Activated CD4-positive, CD25-positive, alpha-beta regulatory T cell treated with anti-CD3 and anti-CD28 coated beads, Interleukin-2, amount 50 U/mL, for 24 hours (primary cell): Measurements from ENCODE around the gene EEPD1.

Source experiments
- ATAC-seq, 2 donors: fragments of 150-1000 bp; cut with Tn5 transposase; one replicate each; pipeline ENCODE4 v1.10.0; 2021; ENCODE audit warnings: mild to moderate bottlenecking in 1 of 2, moderate library complexity in 1 of 2

Gene EEPD1

GRCh38 chr7:36157527-36158320 is 4.7 kb downstream of the EEPD1 start:
- ATAC-seq = no peak

DNA sequence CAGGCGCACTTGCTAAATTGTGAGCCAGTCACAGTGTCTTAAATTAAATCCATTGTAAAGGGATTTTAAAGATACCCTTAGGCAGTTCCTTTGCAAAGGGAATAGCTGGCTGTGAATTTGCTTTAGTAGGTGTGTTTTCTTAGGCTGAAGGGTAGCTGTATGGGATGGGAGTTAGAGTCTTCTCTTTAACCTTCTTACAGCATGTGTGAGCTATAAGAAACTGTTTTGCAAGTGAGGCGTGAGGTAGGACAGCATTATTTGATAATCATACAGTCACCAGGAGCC is 5.2 kb downstream of the EEPD1 start:
- ATAC-seq = no peak

DNA sequence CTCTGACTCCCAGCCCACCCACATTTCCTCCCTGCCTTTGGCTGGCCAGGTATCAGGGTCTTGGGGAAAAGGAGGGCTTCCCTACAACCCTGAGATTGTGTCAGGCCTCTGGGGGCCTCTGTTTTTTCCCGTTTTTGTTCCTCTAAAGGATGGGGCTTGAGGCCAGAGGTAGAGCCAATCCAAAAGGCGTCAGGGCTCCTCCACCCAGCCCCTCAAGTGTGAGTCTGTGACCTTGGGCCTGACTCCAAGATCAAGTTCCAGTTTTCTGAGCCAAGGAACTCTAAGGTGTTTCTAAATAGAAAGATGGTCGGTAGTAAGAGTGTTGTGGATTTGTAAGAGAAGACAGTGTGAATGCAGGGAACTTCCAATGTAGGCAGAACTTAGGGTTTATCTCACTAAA is 6.6 kb downstream of the EEPD1 start:
- no peak for ATAC-seq

DNA sequence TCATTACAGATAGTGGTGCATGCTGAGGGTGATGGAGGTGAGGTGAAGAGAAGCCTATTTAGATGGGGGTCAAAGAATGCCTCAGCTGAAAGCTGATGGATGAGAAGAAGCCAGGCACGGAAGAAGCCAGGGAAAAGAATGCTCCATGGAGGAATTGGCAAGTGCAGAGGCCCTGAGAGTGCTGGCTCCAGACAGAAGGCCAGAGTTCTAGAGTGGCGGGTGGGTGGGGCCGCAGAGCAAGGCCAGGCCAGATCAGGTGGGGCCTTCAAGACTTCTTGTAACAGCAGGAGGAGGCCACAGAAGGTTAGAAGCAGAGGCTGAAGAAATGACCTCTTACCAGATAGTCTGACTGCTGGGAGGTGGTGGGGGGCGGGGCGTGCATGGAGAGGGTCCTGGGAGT is 7.3 kb downstream of the EEPD1 start:
- no peak for ATAC-seq

DNA sequence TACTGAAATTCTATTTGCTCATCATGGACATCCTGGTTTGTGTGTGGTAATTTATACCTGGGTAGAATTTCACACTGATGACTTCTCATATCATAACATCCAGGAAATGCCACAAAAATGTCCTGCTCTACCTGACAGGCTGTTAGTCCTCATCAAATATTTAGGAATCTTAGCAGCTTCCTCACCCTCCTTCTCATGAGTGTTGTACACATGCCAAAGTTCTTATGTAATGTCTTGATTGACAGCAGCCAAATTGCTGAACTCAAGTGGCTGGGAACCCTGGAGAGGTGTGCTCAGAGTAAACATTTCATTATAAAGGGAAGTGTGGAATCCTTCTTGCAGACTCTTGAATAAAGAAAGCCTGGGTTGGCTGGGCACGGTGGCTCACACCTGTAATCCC is 8.9 kb downstream of the EEPD1 start:
- no peak for ATAC-seq

GRCh38 chr7:36165059-36165458 is 12.0 kb downstream of the EEPD1 start:
- ATAC-seq = no peak

GRCh38 chr7:36165802-36166201 is 12.7 kb downstream of the EEPD1 start:
- ATAC-seq = no peak

GRCh38 chr7:36167403-36168050 is 14.5 kb downstream of the EEPD1 start:
- no peak for ATAC-seq

- ATAC-seq = peak; percentile 41 to 73
Measured at GRCh38 chr7:36171503-36171902, 18.4 kb downstream of the EEPD1 start.

DNA sequence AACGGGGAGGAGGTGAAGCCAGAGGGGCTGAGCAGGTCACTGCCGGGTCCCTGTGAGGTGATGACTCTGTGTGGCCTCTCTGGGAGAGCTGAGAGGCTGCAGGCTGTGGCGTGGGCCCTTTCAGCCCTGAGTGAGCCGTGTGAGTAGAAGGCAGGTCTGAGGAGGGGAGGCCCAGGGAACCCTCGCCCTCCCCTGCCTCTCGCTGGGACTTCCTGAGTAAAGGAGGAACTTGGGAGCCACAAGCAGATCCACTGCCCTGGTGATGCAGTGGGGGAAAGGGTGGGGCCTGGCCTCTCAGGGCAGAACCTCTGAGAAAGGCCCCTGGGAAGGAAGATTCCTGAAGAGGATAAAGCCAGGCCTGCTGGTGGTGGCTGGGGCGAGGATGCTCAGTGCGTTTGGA is 22.8 kb downstream of the EEPD1 start:
- ATAC-seq = no peak

DNA sequence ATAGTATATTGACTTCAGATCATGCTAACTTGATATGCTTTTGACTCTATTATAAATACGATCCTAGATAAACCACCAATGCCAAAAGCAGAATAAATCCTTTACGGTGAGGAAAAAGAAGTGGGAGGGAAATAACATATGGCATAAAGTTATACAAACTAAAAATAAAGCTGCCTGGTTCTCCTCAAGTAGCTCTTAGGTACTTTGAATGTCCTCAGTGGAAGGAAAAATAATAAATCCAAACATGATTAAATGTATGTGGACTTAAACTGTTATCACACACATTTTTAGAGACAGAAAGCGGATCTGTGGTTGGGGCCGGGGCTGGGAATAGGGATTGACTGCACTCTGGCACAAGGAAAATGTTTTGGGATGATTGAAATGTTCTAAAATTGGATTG is 23.6 kb downstream of the EEPD1 start:
- ATAC-seq = no peak

DNA sequence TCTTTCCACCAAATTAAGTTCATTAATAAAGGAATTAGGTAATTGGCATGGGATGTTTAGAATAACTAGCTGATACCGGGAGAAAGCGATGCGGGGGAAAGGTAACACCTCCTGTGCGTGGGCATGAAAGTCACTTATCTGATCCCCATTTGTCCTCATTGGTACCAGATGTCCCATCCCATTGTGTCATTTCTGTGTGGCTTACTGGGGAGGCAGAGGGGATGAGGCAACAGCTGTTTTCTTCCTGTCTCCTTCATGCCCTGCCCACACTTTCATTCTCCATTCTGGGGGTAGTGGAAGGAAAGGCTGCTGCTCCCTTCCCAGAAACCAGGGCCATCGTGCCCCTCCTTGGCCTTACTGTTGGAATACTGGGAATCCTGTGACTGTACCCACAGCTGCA is 27.1 kb downstream of the EEPD1 start:
- no peak for ATAC-seq

- no peak for ATAC-seq
Measured at GRCh38 chr7:36181668-36182067, 28.6 kb downstream of the EEPD1 start.

- ATAC-seq = no peak
Measured at GRCh38 chr7:36182854-36183604, 30.0 kb downstream of the EEPD1 start.

GRCh38 chr7:36185092-36185491 is 32.0 kb downstream of the EEPD1 start:
- ATAC-seq = no peak

DNA sequence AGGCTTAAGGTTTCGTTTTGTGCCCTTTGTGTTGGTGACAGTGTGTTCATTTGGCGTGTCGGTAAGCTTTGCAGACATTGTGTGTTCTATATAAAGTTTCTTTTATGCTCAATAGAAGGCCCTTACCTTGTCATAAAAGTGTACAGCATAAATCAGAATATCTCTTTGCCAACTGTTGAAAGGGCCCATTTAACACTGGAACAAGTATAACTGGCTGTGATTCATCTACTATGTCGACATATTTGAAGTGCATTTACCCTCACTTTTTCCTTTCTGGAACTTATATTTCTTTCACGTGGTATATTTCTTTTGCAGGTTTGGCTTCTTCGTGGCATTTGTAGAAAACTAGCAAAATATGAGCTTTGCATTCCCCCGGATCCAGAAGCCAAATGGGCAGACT is 32.7 kb downstream of the EEPD1 start:
- ATAC-seq = no peak

DNA sequence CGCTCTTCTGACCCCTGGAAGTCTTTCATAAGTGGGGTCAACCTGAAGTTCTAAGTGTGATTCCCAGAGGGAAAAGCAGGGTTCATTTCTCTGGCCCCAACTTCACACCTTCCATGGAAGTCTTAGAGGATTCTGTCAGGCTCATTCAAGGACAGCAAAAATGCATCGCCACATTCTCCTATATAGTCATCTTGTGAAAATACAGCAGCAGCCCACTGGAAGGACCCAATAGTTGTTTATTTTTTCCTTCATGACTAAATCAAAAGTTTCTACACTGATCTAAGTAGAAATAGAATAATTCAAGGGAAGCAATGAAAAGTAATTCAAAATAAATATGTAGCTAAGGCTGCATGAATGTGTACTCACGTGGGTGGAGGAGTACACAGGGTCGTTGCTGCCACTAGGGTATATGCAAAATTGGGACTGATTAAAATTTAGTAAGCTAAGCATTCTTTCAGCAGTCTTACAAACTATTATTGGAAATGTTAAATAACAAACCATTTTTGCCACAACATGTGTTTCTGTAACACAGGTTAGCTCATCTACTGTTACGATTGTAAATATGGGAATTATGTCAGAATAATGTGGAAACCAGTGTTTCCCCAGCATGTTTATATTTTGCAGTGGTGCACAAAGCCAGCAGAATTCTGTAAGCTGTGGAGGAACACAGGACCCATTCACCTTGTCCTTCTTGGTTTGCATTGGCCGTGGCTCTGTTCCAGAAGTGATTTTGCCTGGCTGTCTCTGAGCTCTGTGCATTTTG is 33.5 kb downstream of the EEPD1 start:
- no peak for ATAC-seq

DNA sequence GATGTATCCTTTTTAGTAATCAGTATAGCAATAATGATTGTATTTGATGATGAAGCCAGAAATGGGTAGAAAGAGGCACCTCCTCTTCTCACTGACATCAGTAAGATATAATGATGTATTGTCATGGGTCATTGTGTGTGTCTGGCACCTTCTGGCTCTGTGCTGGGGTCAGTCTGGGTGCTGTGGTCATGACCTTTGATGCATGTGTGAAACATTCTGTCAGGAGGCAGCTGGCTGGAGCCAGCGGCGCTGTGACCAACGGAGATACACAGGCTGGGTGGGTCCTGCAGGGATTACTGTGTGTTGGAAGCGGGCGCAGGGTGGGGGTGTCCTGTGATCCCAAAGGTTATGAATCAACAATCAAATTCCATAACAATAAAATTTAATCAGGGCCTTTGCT is 35.2 kb downstream of the EEPD1 start:
- no peak for ATAC-seq

DNA sequence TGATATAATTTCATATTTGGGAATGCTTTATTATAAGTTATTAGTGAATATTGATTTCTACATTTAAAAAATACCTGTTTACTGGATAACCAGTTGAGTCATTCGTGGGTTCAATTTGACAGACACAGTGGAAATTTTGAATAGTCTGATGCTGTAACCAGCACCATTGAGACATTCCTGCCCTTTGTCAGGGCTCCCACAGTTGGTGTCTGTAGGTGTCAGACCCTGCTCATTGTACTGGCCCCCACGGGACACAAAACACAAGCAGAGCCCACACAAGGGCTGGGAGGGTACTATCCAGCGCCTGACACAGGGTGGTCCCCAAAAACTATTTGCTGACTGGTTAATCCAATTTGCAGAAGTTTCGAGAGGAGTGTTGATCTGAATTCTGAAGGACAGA is 35.9 kb downstream of the EEPD1 start:
- no peak for ATAC-seq

- no peak for ATAC-seq
Measured at GRCh38 chr7:36190447-36191291, 37.6 kb downstream of the EEPD1 start.

DNA sequence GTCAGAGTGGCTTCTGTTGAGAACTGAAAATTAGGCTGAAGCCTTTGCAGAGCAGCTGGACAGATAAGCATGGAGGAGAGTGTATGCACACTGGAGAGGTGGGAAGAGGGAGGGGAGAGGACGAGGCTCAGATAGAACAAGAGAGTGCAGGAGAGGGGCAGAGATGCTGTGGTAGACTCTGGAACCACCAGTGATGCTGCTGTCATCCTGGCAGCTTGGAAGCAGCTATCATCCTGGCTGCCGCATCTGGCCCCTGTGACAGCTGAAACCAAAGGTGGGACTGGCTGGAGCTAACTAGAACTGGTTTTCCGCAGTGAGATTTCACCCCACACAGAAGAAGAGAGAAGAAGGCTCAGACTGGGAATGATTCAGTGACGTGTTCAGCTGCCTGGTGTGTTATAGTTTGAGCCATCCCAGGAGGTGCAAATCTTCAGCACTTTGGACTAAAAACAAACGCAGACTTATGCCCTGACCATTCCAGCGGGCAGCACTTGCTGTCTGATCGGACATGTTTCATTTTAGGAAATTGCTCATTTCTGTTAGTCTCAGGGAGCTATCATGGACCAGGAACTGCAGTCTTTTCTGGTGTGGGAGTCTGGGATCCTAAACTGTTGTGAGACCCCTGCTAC is 38.4 kb downstream of the EEPD1 start:
- ATAC-seq = no peak
